ENCODE measurements around the gene CDC42EP5. TPM values are rescaled to one million over a fixed set of nuclear protein-coding genes. Genes with fewer than 3 reads are reported as not detected.

The CDC42EP5 gene
- total RNA-seq, 2 donors from 2014 or later, result not detected

- H3K36me3 Mint-ChIP-seq (ENCODE audit: low read depth), result no peaks in the 10 kb centered on the region
- peaks cover 10% of the 10 kb centered on the region for H3K27me3 Mint-ChIP-seq
- no peak overlapping the region for H3K27ac Mint-ChIP-seq
- no peaks in the 10 kb centered on the region for H3K4me1 Mint-ChIP-seq
- no peak for ATAC-seq (replicated peaks)
- H3K4me3 Mint-ChIP-seq, result no peak overlapping the region
- H3K9me3 Mint-ChIP-seq, result no peaks in the 10 kb centered on the region
Measured at GRCh38 chr19:54424201-54424600, 48.9 kb downstream of the CDC42EP5 start.

GRCh38 chr19:54422136-54422535 lies 51.0 kb downstream of the CDC42EP5 start:
- Mint-ChIP-seq H3K27me3 (peaks cover 17% of the 10 kb centered on the region), H3K36me3 (ENCODE audit: low read depth) (no peaks in the 10 kb centered on the region), H3K4me3 (no peak overlapping the region), H3K4me1 (peaks cover 13% of the 10 kb centered on the region), H3K27ac (no peak overlapping the region), H3K9me3 (no peaks in the 10 kb centered on the region)
- no peak for ATAC-seq (replicated peaks)

GRCh38 chr19:54421521-54421920 lies 51.6 kb downstream of the CDC42EP5 start:
- H3K4me1 Mint-ChIP-seq, result peaks cover 15% of the 10 kb centered on the region
- H3K4me3 Mint-ChIP-seq, result no peak overlapping the region
- ATAC-seq (replicated peaks), result no peak
- H3K27me3 Mint-ChIP-seq, result peaks cover 17% of the 10 kb centered on the region
- H3K27ac Mint-ChIP-seq, result no peak overlapping the region
- no peaks in the 10 kb centered on the region for H3K9me3 Mint-ChIP-seq
- no peaks in the 10 kb centered on the region for H3K36me3 Mint-ChIP-seq (ENCODE audit: low read depth)

GRCh38 chr19:54421169-54421516 lies 52.0 kb downstream of the CDC42EP5 start:
- peaks cover 16% of the 10 kb centered on the region for H3K27me3 Mint-ChIP-seq
- H3K4me3 Mint-ChIP-seq, result no peak overlapping the region
- no peak overlapping the region for H3K27ac Mint-ChIP-seq
- peaks cover 15% of the 10 kb centered on the region for H3K4me1 Mint-ChIP-seq
- ATAC-seq (replicated peaks), result no peak
- no peaks in the 10 kb centered on the region for H3K36me3 Mint-ChIP-seq (ENCODE audit: low read depth)
- no peaks in the 10 kb centered on the region for H3K9me3 Mint-ChIP-seq

- ATAC-seq (replicated peaks), result no peak
Measured at GRCh38 chr19:54420383-54421168, 52.5 kb downstream of the CDC42EP5 start.

GRCh38 chr19:54420068-54420382 lies 53.1 kb downstream of the CDC42EP5 start:
- Mint-ChIP-seq H3K27me3 (peaks cover 20% of the 10 kb centered on the region), H3K4me1 (peaks cover 15% of the 10 kb centered on the region), H3K27ac (no peak overlapping the region), H3K9me3 (no peaks in the 10 kb centered on the region), H3K4me3 (no peak overlapping the region), H3K36me3 (ENCODE audit: low read depth) (no peaks in the 10 kb centered on the region)
- ATAC-seq (replicated peaks), result no peak

More at GRCh38 chr19:54420383-54421168, 52.5 kb downstream of the CDC42EP5 start:
- Mint-ChIP-seq H3K27ac (no peak overlapping the region), H3K36me3 (ENCODE audit: low read depth) (no peaks in the 10 kb centered on the region), H3K9me3 (no peaks in the 10 kb centered on the region), H3K27me3 (peaks cover 20% of the 10 kb centered on the region), H3K4me3 (no peak overlapping the region), H3K4me1 (peaks cover 15% of the 10 kb centered on the region)

- H3K36me3 Mint-ChIP-seq (ENCODE audit: low read depth), result no peaks in the 10 kb centered on the region
Measured at GRCh38 chr19:54418930-54419800, 53.9 kb downstream of the CDC42EP5 start.

GRCh38 chr19:54418030-54418929 lies 54.8 kb downstream of the CDC42EP5 start:
- no peak overlapping the region for H3K27ac Mint-ChIP-seq
- peak overlapping the region; percentile 41 for H3K4me3 Mint-ChIP-seq
- no peaks in the 10 kb centered on the region for H3K36me3 Mint-ChIP-seq (ENCODE audit: low read depth)
- peaks cover 28% of the 10 kb centered on the region for H3K27me3 Mint-ChIP-seq
- ATAC-seq (replicated peaks), result peak; percentile 72
- H3K9me3 Mint-ChIP-seq, result peaks cover 5% of the 10 kb centered on the region
- peaks cover 20% of the 10 kb centered on the region for H3K4me1 Mint-ChIP-seq

More at GRCh38 chr19:54418930-54419800, 53.9 kb downstream of the CDC42EP5 start:
- H3K9me3 Mint-ChIP-seq, result peaks cover 2% of the 10 kb centered on the region
- H3K4me3 Mint-ChIP-seq, result no peak overlapping the region
- no peak overlapping the region for H3K27ac Mint-ChIP-seq
- H3K27me3 Mint-ChIP-seq, result peaks cover 28% of the 10 kb centered on the region
- ATAC-seq (replicated peaks), result no peak
- peaks cover 18% of the 10 kb centered on the region for H3K4me1 Mint-ChIP-seq

GRCh38 chr19:54416695-54417491 lies 56.2 kb downstream of the CDC42EP5 start:
- H3K4me3 Mint-ChIP-seq, result no peak overlapping the region
- no peak for ATAC-seq (replicated peaks)
- no peaks in the 10 kb centered on the region for H3K36me3 Mint-ChIP-seq (ENCODE audit: low read depth)
- H3K9me3 Mint-ChIP-seq, result peaks cover 5% of the 10 kb centered on the region
- peaks cover 20% of the 10 kb centered on the region for H3K4me1 Mint-ChIP-seq
- H3K27ac Mint-ChIP-seq, result no peak overlapping the region
- H3K27me3 Mint-ChIP-seq, result peaks cover 28% of the 10 kb centered on the region

GRCh38 chr19:54415901-54416673 lies 57.0 kb downstream of the CDC42EP5 start:
- no peaks in the 10 kb centered on the region for H3K36me3 Mint-ChIP-seq (ENCODE audit: low read depth)

GRCh38 chr19:54415208-54415900 lies 57.7 kb downstream of the CDC42EP5 start, which contains the start of gene TTYH1:
Gene TTYH1 (plus strand): TSS chr19:54415464. CDS start chr19:54415553, 89 bp downstream.
- peaks cover 5% of the 10 kb centered on the region for H3K9me3 Mint-ChIP-seq
- H3K4me1 Mint-ChIP-seq, result peaks cover 20% of the 10 kb centered on the region
- H3K27me3 Mint-ChIP-seq, result peaks cover 28% of the 10 kb centered on the region
- no peaks in the 10 kb centered on the region for H3K36me3 Mint-ChIP-seq (ENCODE audit: low read depth)
- ATAC-seq (replicated peaks), result no peak
- H3K27ac Mint-ChIP-seq, result no peak within 1 kb of the TSS
- no peak within 1 kb of the TSS for H3K4me3 Mint-ChIP-seq

More at GRCh38 chr19:54415901-54416673, 57.0 kb downstream of the CDC42EP5 start:
- peaks cover 5% of the 10 kb centered on the region for H3K9me3 Mint-ChIP-seq
- H3K4me3 Mint-ChIP-seq, result no peak overlapping the region
- H3K4me1 Mint-ChIP-seq, result peaks cover 20% of the 10 kb centered on the region
- no peak overlapping the region for H3K27ac Mint-ChIP-seq
- H3K27me3 Mint-ChIP-seq, result peaks cover 28% of the 10 kb centered on the region
- ATAC-seq (replicated peaks), result no peak

All from activated T-helper 17 cell treated with anti-CD3 and anti-CD28 coated beads, Interleukin-2, amount 50 U/mL, for 72 hours (primary cell).